Measurements from ENCODE around the gene DLGAP4.
A peak's percentile ranks its signal among the peaks of the same experiment; 100 is the strongest.

Gene DLGAP4

DNA sequence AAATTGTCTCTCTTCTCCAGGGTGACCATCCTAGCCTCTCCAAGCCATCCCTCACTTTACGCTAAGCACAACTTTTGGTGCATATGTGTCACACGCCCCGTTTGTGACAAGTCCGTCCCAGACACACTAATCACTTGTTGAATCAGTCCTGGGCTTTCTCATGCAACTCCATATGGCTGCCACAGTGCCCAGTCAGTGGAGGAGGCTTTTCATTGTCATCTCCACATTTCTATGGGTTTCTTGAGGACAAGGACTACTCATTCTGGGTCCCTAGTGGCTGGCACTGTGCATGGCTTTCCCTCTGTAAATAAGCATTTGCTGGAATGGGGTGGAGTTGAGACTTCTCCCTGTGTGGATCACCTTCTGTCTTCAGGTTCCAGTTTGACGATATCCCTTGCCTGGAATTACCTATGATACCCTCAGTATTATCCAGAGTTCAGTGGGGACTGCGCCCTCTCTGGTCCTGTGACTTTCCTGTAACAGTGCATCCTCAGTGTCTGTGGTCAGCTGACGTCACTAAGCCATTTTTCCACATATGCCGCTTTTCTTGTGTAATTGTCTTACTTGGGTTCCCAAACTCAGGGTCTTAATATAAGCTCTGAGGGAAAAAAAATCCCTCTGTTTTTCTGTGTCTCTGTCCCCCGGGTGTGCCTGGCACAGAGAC, 175.4 kb downstream of the DLGAP4 start:
- no peak for DNase-seq

DNA sequence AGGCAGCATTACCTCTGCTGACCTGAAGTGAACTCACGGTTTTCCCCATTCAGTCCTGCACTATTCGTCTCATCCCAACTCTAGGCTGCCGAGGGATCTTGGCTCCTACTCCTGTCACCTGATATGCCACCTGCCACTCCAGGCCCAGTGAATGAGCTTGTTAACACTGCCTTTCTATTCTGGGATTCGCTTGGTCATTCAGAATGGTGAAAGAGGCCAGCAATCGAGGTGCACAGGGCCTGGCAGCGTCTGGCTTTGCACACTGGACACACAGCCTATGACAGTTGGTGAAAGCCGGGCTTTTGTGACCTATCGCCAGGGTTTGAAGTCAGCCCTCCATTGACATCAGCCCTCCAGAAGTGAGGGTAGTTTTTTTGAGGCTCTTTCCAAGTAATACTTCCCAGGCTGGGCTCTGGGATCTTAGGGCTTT, 175.9 kb downstream of the DLGAP4 start:
- DNase-seq: no peak

- DNase-seq: no peak
Observed at GRCh38 chr20:36483209-36483918, 177.2 kb downstream of the DLGAP4 start.

DNA sequence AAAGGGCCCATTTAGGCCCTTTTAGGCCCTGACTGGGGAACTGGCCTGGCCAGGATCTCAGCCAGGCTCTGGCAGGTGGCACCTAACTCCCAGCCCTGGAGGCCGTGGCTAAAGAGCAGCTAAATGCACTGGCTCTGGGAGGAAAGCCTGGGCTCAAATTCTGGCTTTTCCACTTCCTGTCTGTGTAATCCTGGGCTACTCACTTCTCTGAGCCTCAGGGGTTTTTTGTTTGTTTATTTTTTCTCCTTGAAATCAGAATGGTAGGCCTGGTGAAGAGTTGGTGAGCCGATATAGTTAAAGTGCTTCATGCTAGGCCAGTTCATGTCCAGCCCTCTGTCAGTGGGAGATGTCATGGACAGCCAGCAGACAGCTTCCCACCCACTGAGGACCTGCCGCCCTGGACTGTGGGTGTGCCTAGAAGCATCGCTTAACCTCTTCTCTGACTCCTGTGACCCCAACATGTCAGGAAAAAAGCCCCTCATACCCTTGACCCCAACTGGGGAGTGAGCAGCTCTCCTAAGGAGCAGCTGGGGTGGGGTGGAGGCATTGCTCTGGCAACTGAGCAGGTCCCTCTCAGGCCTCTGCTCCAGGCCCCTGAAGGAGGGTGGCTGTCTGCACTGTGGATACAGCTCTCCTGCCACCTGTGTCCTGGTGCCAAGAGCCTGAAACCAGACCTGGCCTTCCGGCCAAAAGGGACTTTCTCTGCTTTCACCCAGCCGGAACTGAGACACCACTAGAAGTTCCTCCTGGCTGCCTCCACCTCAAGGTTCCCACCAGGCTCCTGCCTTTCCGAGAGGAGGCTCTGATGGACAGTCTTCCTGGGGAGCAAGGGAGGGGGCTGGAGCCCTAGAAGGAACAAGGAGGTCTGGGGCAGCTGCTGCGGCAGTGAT, 178.0 kb downstream of the DLGAP4 start:
- no peak for DNase-seq

- no peak for DNase-seq
Observed at GRCh38 chr20:36485286-36485685, 179.1 kb downstream of the DLGAP4 start.

- no peak for DNase-seq
Observed at GRCh38 chr20:36487069-36487468, 180.9 kb downstream of the DLGAP4 start.

DNA sequence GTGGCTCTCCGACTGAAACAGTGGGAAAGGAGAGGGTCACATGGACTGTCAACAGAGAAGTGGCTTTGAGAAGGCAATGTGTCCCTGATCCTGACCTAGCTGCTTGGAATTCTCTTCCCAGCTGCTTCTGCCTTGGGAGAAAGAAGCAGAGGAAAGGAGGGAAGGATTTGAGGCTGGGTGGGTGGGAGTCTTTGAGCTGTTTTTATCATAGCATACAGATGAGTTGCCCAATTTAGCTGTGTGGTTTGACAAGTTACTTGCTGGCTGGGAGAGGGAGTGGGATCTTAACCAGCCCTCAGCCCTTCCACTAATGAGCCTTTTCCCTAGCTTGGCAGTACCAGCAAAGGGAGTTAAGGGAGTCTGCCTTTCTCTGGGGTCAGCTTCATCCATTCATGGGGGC, 184.1 kb downstream of the DLGAP4 start:
- no peak for DNase-seq

DNA sequence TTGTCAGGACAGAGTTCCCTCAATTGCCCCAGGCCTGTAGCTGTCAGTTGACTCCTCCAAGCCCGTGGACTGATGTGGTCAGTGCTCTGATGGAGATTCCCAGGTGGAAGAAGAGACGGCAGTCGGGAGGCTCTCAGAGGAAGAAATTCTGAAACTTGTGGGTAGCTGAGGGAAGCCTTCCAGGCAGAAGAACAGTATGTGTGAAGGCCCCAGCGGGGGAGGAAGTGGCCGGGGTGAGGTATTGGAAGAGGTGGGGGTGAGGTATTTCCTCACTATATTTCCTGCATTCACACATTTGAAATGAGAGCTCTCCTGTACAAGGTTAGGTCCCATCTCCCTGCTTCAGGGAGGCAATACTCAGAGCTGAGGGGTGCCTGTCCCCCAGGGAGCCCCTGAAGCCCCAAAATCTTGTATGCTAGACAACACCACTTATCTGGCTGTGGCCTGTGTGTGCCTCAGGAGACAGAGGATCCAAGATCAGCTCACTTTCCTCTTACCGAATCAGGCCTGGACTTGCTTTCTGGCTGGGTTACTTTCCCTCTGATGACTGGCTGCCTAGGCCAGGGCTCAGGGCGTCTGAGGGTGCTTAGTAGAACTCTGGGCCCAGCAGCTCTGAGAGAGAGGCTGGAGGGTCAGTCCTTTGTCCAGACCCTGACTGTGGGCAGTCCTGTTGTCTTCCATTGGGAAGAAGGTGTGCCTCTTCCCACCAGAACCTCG, 185.9 kb downstream of the DLGAP4 start:
- peak; percentile 35 for DNase-seq

DNA sequence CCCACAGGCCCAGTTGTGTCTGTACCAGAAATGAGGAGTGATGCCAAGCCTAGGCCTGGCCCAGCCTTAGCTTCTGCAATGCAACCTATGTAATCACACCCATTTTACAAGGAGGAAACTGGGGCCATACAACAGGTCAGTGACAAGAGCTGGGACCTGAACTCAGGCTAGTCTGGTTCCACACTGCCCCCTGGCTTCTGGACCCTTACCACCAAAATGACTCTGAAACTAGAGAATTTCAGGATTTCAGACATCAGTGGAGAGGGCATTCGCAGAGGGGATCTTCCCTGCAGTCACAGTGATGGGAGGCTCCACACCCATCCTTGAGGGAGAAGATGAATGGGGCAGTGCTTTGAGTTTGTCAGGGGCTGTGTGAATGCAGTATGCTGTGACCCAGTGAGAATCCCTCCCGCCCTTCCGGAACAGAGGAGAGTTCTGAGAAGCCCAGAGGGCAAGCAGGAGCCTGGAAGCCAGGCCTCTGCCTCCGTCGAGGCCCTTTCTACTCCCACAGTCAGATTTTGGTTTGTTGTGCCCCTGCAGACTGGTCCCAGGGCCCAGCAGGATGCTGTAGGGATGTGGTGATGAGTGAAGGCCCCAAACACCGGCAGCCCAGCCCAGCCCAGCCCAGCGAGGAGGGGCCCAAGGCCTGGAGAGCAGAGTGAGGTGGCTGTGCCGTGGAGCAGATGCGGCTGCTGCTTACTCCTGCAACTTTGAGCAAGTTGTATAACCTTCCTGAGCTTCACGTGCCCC, 187.1 kb downstream of the DLGAP4 start:
- DNase-seq: no peak

- DNase-seq: no peak
Observed at GRCh38 chr20:36493801-36494114, 187.6 kb downstream of the DLGAP4 start.

DNA sequence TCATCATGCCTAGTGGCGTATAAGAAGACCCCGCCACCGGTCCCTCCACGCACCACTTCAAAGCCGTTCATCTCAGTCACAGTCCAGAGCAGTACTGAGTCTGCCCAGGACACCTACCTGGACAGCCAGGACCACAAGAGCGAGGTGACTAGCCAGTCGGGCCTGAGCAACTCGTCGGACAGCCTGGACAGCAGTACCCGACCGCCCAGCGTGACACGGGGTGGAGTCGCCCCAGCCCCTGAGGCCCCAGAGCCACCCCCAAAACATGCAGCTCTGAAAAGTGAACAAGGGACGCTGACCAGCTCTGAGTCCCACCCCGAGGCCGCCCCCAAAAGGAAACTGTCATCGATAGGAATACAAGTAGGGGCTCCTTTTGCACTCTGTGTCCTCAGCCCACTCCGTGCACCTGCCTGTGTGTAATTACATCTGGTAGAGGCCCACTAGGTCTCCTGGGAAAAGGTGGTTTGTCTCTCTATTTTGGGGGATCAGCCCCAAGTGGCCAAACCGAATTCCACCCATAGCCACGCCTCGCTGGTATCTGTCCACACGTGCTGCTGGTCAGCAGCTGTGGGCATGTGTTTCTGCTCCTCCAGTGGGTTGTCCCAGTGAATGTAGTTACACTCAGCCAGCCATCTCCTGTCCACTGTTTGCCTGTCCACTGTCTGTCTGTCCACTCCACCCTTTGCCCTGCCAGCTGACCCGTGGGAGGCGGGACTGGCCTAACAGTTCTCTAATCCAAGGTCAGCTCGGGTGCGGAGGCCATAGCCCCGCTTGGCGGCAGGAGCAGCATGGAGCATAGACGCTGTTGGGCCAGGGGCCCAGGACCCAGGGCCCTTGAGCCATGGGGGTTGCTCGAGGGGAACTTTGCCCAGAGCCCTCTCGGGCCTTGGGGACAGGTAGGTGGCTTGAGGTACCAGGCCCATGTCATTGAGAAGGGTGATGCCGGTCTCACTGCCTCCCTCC, 190.8 kb downstream of the DLGAP4 start:
- no peak for DNase-seq

DNA sequence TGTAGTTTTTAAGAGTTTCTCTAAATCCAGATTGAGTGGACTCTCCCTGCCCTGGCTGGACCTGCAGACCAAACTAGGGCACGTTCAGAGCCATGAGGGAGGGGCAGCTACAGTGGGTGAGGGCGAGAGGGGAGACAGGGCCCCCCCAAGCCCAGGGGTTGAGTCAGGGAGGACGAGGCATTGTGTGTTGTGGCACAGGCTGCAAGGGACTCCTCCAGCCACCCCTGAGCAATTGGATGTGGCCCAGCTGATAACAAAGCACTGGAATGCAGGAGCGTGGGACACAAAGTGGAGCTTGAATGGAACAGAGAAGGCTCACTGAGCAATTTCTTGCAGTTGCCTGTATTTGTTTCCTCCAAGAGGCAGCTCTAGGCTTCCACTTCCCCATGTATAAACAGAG, 191.7 kb downstream of the DLGAP4 start:
- DNase-seq: no peak

GRCh38 chr20:36498386-36499179, 192.4 kb downstream of the DLGAP4 start:
- no peak for DNase-seq

DNA sequence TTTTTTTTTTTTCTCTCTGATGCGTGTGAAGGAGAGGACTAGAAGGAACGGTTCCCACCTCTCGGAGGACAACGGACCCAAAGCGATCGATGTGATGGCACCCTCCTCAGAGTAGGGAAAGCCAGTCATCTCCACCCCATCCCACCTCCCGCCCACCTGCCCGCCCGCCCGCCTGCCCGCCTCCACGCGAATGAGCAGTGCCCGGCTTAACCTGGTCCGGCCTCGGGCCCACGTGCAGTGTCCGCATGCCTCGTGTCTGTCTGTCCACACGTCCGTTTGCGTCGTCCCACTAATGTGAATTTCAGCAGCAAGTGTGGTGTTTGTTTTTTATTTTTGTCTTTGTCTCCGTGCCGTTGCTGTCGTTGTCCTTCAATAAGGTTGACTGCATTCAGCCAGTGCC, 193.1 kb downstream of the DLGAP4 start:
- DNase-seq: no peak

GRCh38 chr20:36499723-36500501, 193.8 kb downstream of the DLGAP4 start:
- DNase-seq: no peak

DNA sequence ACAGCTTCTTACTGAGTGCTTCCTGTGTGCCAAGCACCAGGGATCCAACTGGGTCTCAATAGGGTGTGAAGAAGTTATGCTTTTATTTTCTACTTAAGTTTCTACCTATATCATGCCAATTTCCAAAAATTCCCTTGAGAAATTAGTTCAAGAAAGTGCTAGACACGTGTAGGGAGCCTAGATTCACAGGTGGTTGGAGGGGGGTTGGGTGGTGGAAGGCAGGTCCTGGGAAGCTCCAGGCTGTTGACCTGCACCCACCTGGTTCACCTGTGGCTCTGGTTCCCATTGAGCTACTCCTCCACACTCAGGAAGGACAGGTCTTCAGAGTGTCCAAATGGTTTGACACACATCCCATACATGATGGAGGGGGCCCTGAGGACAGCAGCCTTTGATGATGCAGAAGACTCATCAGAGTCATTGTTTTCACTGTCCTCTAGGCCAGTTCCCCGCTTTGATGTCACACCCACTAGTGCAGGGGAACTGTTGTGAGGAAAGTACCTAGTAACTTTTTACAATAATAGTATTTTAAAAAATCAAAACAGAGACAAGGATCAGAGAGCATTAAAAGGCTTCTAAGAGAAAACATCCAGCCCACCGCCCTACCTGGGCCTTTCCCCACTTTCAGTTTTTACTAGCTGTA, 195.3 kb downstream of the DLGAP4 start:
- DNase-seq: no peak

GRCh38 chr20:36504295-36504694, 198.2 kb downstream of the DLGAP4 start:
- DNase-seq: no peak

DNA sequence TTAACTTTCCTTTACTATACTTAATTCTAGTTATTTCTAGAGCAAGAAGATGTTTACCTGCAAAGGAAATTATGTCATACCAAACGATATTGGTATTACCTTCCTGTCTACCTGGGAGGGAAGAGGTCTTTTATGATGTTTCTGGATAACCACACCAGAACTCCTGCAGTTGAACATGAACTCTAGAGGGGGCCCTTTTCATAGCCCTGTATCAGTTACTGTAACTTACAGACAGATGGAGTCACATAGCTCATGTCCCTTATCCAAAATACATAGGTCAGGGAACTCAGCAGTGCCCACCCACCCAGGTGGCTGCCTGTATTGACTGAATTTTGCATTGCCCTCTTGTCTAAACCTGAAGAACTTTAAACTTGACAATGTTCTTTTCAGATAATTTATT, 200.1 kb downstream of the DLGAP4 start:
- DNase-seq: no peak

- no peak for DNase-seq
Observed at GRCh38 chr20:36507746-36508145, 201.6 kb downstream of the DLGAP4 start.
